CD14-positive monocyte (primary cell): ENCODE results near the gene SLC12A7. TPM values are rescaled to one million over a fixed set of nuclear protein-coding genes. Genes with fewer than 3 reads are reported as not detected.

Experiments used
- DNase-seq, 3 donors: peaks; one replicate each; pipeline ENCODE4 v3.0.0-alpha.2; 2011 to 2022
- H2AFZ ChIP-seq: 2 replicates; pipeline ENCODE4 v1.6.0; 2012; ENCODE audit warnings: mild to moderate bottlenecking, low read depth, low read length, inconsistent platforms; ENCODE audit not compliant: insufficient read depth, poor library complexity, severe bottlenecking
- H3K27ac ChIP-seq, 2 donors: 1 replicate in 1 of 2; 2 replicates in 1 of 2; pipeline ENCODE4 v1.5.1; 2012 to 2013; ENCODE audit warnings: low read length in 2 of 2, control low read depth in 1 of 2, inconsistent platforms in 1 of 2, low read depth in 1 of 2, mild to moderate bottlenecking in 1 of 2
- H3K27me3 ChIP-seq, 2 donors: one replicate each; pipeline versions ENCODE4 v1.6.0 to v1.6.1; 2011 to 2013; ENCODE audit warnings: low read length in 2 of 2; ENCODE audit not compliant: control insufficient read depth in 2 of 2, insufficient read depth in 2 of 2
- H3K36me3 ChIP-seq, 2 donors: replicated peaks in 1 of 2; 1 replicate in 1 of 2; 2 replicates in 1 of 2; pipeline versions ENCODE4 v1.5.1 to v1.6.1; 2012 to 2013; ENCODE audit warnings: low read length in 2 of 2, control low read depth in 1 of 2, inconsistent platforms in 1 of 2, mild to moderate bottlenecking in 1 of 2; ENCODE audit not compliant: insufficient read depth in 2 of 2, control insufficient read depth in 1 of 2
- H3K4me1 ChIP-seq, 2 donors: 1 replicate in 1 of 2; 2 replicates in 1 of 2; pipeline versions ENCODE4 v1.5.1 to v1.6.1; 2012 to 2013; ENCODE audit warnings: low read length in 2 of 2, control low read depth in 1 of 2, inconsistent platforms in 1 of 2, mild to moderate bottlenecking in 1 of 2, moderate library complexity in 1 of 2; ENCODE audit not compliant: insufficient read depth in 2 of 2, control insufficient read depth in 1 of 2
- H3K4me2 ChIP-seq: replicated peaks from 2 replicates; pipeline ENCODE3; 2012; ENCODE audit warnings: low read length, moderate library complexity, mild to moderate bottlenecking; ENCODE audit not compliant: poor library complexity, severe bottlenecking; ENCODE audit errors: extremely low read depth
- H3K4me3 ChIP-seq, 3 experiments: fragments of 200-600 bp in 1 of 3; sonication (generic) in 1 of 3; replicated peaks in 1 of 3; 1 replicate in 2 of 3; 2 replicates in 1 of 3; pipeline ENCODE4 v1.5.1; 2011 to 2013; ENCODE audit warnings: low read length in 3 of 3, mild to moderate bottlenecking in 3 of 3, control low read depth in 2 of 3, low read depth in 2 of 3, inconsistent platforms in 1 of 3, moderate library complexity in 1 of 3
- H3K79me2 ChIP-seq: 2 replicates; pipeline ENCODE4 v1.6.0; 2012; ENCODE audit warnings: mild to moderate bottlenecking, control low read depth, inconsistent platforms, low read length, moderate library complexity; ENCODE audit not compliant: insufficient read depth
- H3K9ac ChIP-seq: 2 replicates; pipeline ENCODE4 v1.6.0; 2017; ENCODE audit warnings: low read length, mild to moderate bottlenecking; ENCODE audit not compliant: insufficient read depth, poor library complexity, severe bottlenecking
- H3K9me3 ChIP-seq, 2 donors: replicated peaks in 1 of 2; 1 replicate in 1 of 2; 2 replicates in 1 of 2; pipeline versions ENCODE4 v1.5.1 to v1.6.1; 2012 to 2013; ENCODE audit warnings: low read length in 2 of 2, control low read depth in 1 of 2; ENCODE audit not compliant: control insufficient read depth in 1 of 2, insufficient read depth in 1 of 2
- H4K20me1 ChIP-seq: 2 replicates; pipeline ENCODE4 v1.6.0; 2012; ENCODE audit warnings: mild to moderate bottlenecking, low read length, control low read depth, moderate library complexity; ENCODE audit not compliant: insufficient read depth
- H3K27ac Mint-ChIP-seq, 7 donors: one replicate each; pipeline ENCODE4 v1.8.0; 2020; ENCODE audit warnings: mild to moderate bottlenecking in 7 of 7, mixed read lengths in 7 of 7, moderate library complexity in 6 of 7, inconsistent platforms in 2 of 7
- H3K27me3 Mint-ChIP-seq, 3 donors: one replicate each; pipeline ENCODE4 v1.8.0; 2021 to 2022; ENCODE audit warnings: low read depth in 3 of 3, mild to moderate bottlenecking in 3 of 3, mixed read lengths in 3 of 3, moderate library complexity in 3 of 3, inconsistent platforms in 1 of 3
- H3K36me3 Mint-ChIP-seq, 2 donors: one replicate each; pipeline ENCODE4 v1.8.0; 2020; ENCODE audit warnings: mixed read lengths in 2 of 2, inconsistent platforms in 1 of 2, mild to moderate bottlenecking in 1 of 2
- H3K4me1 Mint-ChIP-seq: one replicate; pipeline ENCODE4 v1.8.0; 2020; ENCODE audit warnings: mild to moderate bottlenecking, mixed read lengths
- H3K4me3 Mint-ChIP-seq, 2 donors: one replicate each; pipeline ENCODE4 v1.8.0; 2020; ENCODE audit warnings: mild to moderate bottlenecking in 2 of 2, mixed read lengths in 2 of 2, moderate library complexity in 1 of 2
- H3K9me3 Mint-ChIP-seq, 7 donors: one replicate each; pipeline ENCODE4 v1.8.0; 2020 to 2022; ENCODE audit warnings: mixed read lengths in 7 of 7, mild to moderate bottlenecking in 6 of 7, moderate library complexity in 6 of 7, inconsistent platforms in 2 of 7
- CTCF ChIP-seq: fragments of 200-600 bp; IDR thresholded peaks from one replicate; pipeline ENCODE4 v1.8.0; 2022; ENCODE audit warnings: antibody characterized with exemption, mild to moderate bottlenecking
- WGBS: methylation state at CpG from one replicate; pipeline ENCODE4 v1.1.5; 2013; ENCODE audit warnings: missing lambda C conversion rate; ENCODE audit not compliant: insufficient coverage; 5-methylcytosine and 5-hydroxymethylcytosine counted together
- intact Hi-C, 2 donors: fragments of 100-400 bp; cut with micrococcal nuclease; formaldehyde crosslinking; loops; one replicate each; pipeline versions ENCODE4 v1.15.0 to v1.15.1; 2023
- polyA plus RNA-seq, 3 donors: library from polyadenylated mRNA; depleted of rRNA in 1 of 3; unstranded in 2 of 3; stranded (reverse) in 1 of 3; fragments of 300-500 nt in 2 of 3; fragments of >200 nt in 1 of 3; fragmentation: Illumina TruSeq in 2 of 3; gene quantifications; 1 replicate in 2 of 3; 2 replicates in 1 of 3; pipeline ENCODE4 v1.2.3, GENCODE V29; 2012 to 2021

Gene SLC12A7
- polyA plus RNA-seq, 3 donors = 8.2 to 31.2 (median 12.5) TPM

- no peak for TF ChIP-seq CTCF
- no peak overlapping the region for H2AFZ ChIP-seq
- Mint-ChIP-seq H3K4me1 (no peaks in the 10 kb centered on the region), H3K27ac (no peak overlapping the region), H3K27me3 (peaks cover 38 to 55% (median 46%) of the 10 kb centered on the region in 3 donors), H3K9me3 (peaks cover 0 to 14% (median 4%) of the 10 kb centered on the region in 7 donors), H3K36me3 (no peaks in the 10 kb centered on the region), H3K4me3 (peak overlapping the region in 1 of 2 donors; percentile 75)
- intact Hi-C loops = no loop called here
- DNase-seq = no peak
- H3K4me2 ChIP-seq = no peak overlapping the region
- WGBS = 46% methylated on average over 8 of the region's 11 CpGs
- H3K9me3 ChIP-seq = no peaks in the 10 kb centered on the region
- H3K4me3 ChIP-seq = no peak overlapping the region
- no peaks in the 10 kb centered on the region for H3K36me3 ChIP-seq
- H3K27ac ChIP-seq = no peak overlapping the region
- H3K4me1 ChIP-seq = no peaks in the 10 kb centered on the region
- H4K20me1 ChIP-seq = no peaks in the 10 kb centered on the region
- no peak overlapping the region for H3K9ac ChIP-seq
- H3K79me2 ChIP-seq = no peaks in the 10 kb centered on the region
- peaks cover 0 to 42% of the 10 kb centered on the region in 2 donors for H3K27me3 ChIP-seq
Observed at GRCh38 chr5:1011226-1011631, 100.6 kb downstream of the SLC12A7 start.

DNA sequence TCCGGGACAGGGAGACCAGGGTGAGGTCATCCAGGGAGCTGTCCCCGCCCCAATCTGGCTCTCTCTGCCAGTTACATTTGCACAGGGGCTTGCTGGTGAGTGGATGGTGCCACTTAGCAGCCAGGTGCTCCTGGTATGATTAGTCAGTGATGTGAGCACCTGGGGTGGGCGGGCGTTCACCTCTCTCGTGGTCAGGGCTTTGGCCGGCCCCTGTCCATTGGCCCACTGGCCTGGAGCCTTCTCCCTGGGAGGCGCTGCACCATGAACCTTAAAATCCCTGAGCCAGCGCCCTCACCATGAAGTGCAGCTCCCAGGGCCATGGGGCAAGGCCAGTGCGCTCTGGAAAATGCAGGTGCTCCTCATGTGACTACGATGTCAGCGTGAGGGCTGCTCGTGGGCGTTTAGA lies 101.2 kb downstream of the SLC12A7 start:
- no peak overlapping the region for H3K27ac ChIP-seq
- H3K9me3 ChIP-seq = no peaks in the 10 kb centered on the region
- no peaks in the 10 kb centered on the region for H3K79me2 ChIP-seq
- no peaks in the 10 kb centered on the region for H3K4me1 ChIP-seq
- no peaks in the 10 kb centered on the region for H3K36me3 ChIP-seq
- DNase-seq = no peak
- no peaks in the 10 kb centered on the region for H3K36me3 Mint-ChIP-seq
- peaks cover 4 to 48% of the 10 kb centered on the region in 2 donors for H3K27me3 ChIP-seq
- H3K4me1 Mint-ChIP-seq = no peaks in the 10 kb centered on the region
- H3K4me3 Mint-ChIP-seq = peak overlapping the region in 1 of 2 donors; percentile 40
- no peak overlapping the region for H3K9ac ChIP-seq
- no peak overlapping the region for H3K27ac Mint-ChIP-seq
- no peak for TF ChIP-seq CTCF
- H4K20me1 ChIP-seq = no peaks in the 10 kb centered on the region
- WGBS = 85% methylated on average over 9 of the region's 13 CpGs
- intact Hi-C loops = no loop called here
- no peak overlapping the region for H3K4me2 ChIP-seq
- H3K27me3 Mint-ChIP-seq = peaks cover 42 to 61% (median 52%) of the 10 kb centered on the region in 3 donors
- H3K9me3 Mint-ChIP-seq = peaks cover 0 to 14% (median 4%) of the 10 kb centered on the region in 7 donors
- no peak overlapping the region for H2AFZ ChIP-seq
- H3K4me3 ChIP-seq = no peak overlapping the region
